ENCODE results near the gene ZNF593OS.
A peak's percentile ranks its signal among the peaks of the same experiment; 100 is the strongest.

The ZNF593OS gene

GRCh38 chr1:26182383-26182696 is 10.7 kb upstream of the ZNF593OS start:
- DNase-seq: no peak

DNA sequence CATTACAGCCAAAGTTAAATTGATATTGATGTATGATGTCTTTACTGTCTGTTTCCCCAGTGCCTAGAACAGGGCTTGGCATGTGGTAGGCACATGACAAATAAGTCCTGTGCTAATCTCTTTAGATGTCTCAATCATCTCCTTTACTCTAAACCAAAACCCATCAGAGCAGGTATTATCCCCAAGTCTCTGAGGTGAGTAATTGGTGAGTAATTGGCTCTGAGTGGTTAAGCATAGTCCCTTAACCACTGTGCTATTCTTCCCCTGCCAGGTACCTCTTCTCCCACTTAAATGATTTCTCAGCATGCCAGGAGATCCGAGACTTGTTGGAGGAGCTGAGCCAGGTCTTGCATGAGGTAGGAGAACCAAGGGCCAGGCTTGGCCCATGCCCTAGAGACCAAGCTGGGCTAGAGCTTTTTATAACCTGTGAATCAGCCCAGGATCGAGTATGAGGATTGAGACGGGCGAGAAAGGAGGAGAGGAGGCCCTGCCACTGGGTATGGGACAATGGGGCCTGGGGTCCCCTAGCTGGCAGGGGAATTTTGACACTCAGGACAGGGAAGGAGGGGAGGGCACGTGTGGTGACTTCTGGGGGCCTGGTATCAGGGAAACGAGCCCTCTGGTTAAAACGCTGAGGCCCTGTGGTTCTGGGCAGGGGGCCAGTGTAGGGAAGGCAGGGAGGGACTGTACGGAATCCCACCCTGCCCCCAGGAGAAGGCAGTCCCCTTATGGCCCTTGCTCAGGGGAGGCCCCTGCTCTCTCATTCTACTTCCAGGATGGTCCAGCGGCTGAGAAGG is 10.2 kb upstream of the ZNF593OS start:
- no peak for DNase-seq

GRCh38 chr1:26180010-26180506 is 8.4 kb upstream of the ZNF593OS start:
- no peak for DNase-seq

DNA sequence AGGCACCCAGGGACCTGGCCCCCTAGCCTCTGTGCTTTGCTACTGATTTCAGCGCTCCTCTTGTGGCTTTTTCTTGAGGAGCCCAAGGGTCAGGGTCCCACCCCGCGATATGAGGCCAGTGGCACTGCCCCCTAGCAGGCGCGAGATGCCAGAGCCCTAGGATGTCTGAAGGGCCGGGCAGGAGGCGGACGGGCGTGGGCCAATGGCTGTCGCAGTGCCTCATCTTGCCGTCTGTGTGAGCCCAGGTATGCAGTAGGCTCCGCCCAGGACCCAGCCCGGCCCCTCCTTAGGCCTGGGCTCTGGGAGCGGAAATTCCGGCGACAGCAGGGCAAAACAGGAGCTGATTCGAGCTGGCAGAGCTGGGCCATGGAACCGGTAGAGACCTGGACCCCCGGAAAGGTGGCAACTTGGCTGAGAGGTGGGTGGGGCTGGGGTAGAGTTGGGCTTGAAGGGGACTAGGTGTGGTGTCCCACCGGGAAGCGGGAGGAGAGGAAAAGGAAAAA is 5.6 kb upstream of the ZNF593OS start, which contains the start of gene CNKSR1:
Gene CNKSR1, plus strand, starts transcription at position 310 of the 503 bp plus-strand sequence. Its CDS starts 57 bp downstream, at position 367.
- no peak for DNase-seq

GRCh38 chr1:26175346-26175745 is 3.7 kb upstream of the ZNF593OS start:
- DNase-seq: no peak

- no peak for DNase-seq
Measured at GRCh38 chr1:26170472-26170821, 1.2 kb downstream of the ZNF593OS start.

- DNase-seq: peak; percentile 83
Measured at GRCh38 chr1:26169669-26170471, 1.8 kb downstream of the ZNF593OS start, which contains the start of gene ZNF593. TSS of gene ZNF593 (plus strand) at chr1:26169908. CDS start at chr1:26169984, 76 bp downstream.

DNA sequence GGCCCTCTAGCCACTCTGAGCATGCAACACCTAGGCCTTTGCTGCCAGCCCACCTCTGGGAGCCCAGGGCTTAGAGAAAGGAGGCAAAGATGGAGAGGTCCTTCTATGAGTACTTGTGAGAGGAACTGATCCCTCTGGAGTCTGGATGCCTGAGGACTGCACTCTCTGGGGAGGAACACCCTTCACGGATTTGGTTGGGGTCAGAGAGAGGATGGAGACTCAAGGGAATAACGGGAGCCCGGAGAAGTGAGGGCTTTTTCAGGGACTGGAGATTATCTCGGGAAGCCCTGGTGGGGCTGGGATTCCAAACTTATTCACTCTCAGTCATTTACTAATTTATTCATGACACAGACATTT is 2.5 kb downstream of the ZNF593OS start:
- no peak for DNase-seq

DNA sequence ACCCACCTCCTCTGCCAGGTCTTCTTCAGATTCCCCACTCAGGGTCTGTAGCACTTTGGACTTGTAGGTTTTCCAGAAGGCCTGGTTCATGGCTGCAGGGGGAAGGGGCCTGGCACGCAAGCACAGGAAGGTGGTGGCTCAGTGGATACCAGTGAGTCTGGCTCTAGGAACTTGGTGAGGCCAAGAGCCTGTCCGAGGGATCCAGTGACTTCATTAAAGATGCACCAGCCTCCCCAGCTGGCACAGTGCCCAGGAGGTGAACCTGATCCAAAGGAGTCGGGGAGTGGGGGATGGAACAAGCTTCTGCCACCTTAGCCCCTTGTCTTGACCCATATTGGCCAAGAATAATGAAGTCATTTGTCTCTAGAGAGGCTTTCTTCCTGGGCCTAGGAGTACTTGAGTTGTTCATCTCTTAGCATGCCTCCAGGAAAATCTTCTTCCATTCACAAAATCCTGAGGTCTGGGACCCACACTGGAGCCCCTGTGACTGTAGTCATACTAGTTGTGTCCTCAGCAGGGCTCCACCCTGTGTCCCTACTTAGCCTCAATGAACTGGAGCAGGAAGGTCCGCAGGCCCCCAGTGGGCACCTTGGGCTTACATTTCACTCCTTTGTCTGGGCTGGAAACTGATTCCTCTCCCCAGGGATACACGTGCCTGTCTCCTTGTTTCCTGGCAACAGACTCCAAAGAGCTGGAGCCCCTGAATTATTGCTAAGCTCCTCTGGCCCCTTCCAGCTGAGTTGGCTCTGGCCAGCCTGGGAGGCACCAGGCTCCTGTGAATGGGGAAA is 3.0 kb downstream of the ZNF593OS start, which contains the start of gene C1orf232:
Gene C1orf232, minus strand, starts transcription at position 554 of the 788 bp plus-strand sequence. Its CDS starts 464 bp downstream, at position 90.
- DNase-seq: peak; percentile 17

DNA sequence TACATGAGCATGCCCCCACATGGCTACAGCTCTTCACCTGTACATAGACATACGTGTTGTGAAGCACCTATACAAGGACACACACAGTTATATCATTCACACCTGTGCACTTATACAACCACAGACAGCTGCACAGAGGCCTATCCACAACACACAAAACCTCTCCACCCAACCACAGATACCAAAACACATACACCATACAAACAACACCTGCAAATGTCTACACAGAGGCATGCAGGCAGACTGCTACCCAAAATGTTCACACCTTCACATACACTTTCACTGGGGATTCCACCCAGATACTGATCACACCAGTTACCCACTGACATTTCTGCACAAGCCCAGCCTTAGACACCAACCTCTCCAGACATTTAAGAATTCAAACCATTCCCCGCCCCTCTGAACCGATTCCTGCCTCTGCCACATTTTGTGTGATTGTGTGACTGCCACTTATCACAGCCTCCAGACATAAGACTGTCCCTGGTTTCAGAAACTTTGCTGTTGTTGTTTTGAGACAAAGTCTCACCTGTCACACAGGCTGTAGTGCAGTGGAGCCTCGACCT is 4.8 kb downstream of the ZNF593OS start:
- DNase-seq: no peak

GRCh38 chr1:26164861-26165842 is 6.5 kb downstream of the ZNF593OS start:
- DNase-seq: no peak

DNA sequence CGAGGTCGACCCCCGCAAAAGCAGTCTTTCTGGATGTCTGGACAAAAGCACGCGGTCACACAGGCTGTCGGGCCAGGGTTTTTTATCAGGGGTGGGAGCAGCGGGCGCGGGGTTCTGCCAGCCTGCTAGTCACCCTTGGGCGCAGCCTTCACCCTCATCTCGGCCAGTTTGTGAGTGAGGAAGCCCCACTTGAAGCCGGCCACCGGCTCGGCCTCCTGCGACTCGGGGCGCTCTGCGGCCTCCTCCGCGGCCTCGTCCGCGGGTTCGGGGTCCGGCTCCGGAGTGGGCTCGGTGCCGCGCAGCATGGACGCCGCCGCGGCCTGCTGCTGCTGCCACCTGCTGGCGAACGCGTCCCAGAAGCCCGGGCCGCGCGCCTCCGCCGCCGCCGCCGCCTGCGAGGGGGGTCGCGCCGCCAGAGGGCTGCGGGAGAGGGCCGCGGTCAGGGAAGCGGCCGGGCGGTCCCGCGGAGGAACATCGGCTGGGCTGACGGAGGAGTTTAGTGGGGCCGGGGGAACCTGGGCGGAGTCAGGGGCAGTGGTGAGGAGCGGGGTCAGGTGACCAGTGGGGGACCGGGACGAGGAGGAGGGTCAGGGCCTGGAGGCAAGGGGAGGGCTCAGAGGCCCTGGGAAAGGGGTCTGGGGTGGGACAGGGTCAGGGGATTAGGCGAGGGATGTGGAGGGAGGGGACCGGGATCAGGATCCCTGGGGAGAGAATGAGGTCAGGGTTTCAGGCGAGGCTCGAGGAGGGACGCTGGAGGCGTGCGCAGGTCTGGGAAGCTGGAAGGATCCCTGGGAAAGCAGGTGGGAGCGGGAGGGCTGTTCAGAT is 7.4 kb downstream of the ZNF593OS start:
- no peak for DNase-seq

- DNase-seq: no peak
Measured at GRCh38 chr1:26163684-26164035, 8.0 kb downstream of the ZNF593OS start.

- DNase-seq: no peak
Measured at GRCh38 chr1:26162220-26162709, 9.4 kb downstream of the ZNF593OS start.

GRCh38 chr1:26161415-26162219 is 10.0 kb downstream of the ZNF593OS start:
- no peak for DNase-seq

- no peak for DNase-seq
Measured at GRCh38 chr1:26160527-26161414, 10.9 kb downstream of the ZNF593OS start.

DNA sequence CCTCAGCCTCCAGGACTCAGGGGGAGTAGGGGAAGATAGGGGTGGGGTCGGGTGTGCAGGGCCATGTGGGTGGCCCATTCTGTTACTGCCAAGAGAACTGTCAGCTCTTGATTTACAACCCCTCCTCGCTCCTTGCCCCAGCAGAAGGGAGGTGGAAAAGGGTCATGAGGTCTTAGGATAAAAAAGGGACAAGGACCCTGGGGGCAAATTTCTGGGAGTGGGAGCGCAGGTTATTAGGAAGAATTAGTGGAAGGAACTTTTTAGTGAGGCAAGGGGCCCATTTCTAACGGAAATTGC is 11.9 kb downstream of the ZNF593OS start:
- no peak for DNase-seq
